ENCODE data around the gene TSPO. TPM values are rescaled to one million over a fixed set of nuclear protein-coding genes. Genes with fewer than 3 reads are reported as not detected.

Gene TSPO
- total and polyA plus RNA-seq, 2 of the 13 experiments (the other 11 are each of a cell fraction or from before 2014, with no cell fraction given), result 0.46 to 1.4 TPM

GRCh38 chr22:43163241-43163795 is 12.0 kb downstream of the TSPO start (continued):
- TF ChIP-seq ZNF407 (CRISPR knock-in tag; IDR thresholded peaks at IDR 0.05; ENCODE audit: not compliant biosample characterization), result no peak

GRCh38 chr22:43164636-43165035 is 13.3 kb downstream of the TSPO start:
- H2AFZ ChIP-seq (ENCODE audit: low read length), result no peak overlapping the region
- H3K4me3 ChIP-seq (replicated peaks in 1 of 3; ENCODE audit: insufficient read depth in 1 of 3, low read depth in 2 of 3, low read length in 3 of 3), result no peak overlapping the region
- peaks cover 5 to 13% of the 10 kb centered on the region in 2 experiments; a peak in 4 of 5 replicates for H3K27me3 ChIP-seq (ENCODE audit: control insufficient read depth in 1 of 2, insufficient read depth in 2 of 2, low read length in 2 of 2)
- no peak for TF ChIP-seq CBX1 (IDR thresholded peaks at IDR 0.05; ENCODE audit: low read depth)
- peak; percentile 34; the same call in 1 of the 2 replicates for TF ChIP-seq KDM2A (CRISPR knock-in tag; IDR thresholded peaks at IDR 0.05; ENCODE audit: borderline replicate concordance, low read depth)
- no peak for FAIRE-seq
- no TSS peak for BruUV-seq (replicated peaks)
- no peak for DNase-seq (ENCODE audit: low spot score)
- no peak overlapping the region for H3K4me2 ChIP-seq (ENCODE audit: low read depth, low read length)
- in situ Hi-C loops (cut with HindIII; ENCODE audit: extremely low pct_ligation_motif_present, low pct_unique_long_range_greater_than_20kb) (no loop called here), intact Hi-C loops (cut with micrococcal nuclease; ENCODE audit: unreplicated experiment) (no loop called here)
- no peak; the same call in 2 of the 3 replicates for ATAC-seq
- POLR2A ChIA-PET, result no interaction called here
- CTCF ChIA-PET (ENCODE audit: low intra/inter-chr PET ratio, low total read pairs), result no interaction called here
- H3K9ac ChIP-seq (ENCODE audit: insufficient read depth, low read depth, low read length), result no peak overlapping the region
- H3K36me3 ChIP-seq (replicated peaks in 1 of 2; ENCODE audit: control insufficient read depth in 1 of 2, insufficient read depth in 2 of 2, low read length in 2 of 2), result peaks cover under 1 to 4% of the 10 kb centered on the region in 2 experiments; a peak in 3 of 5 replicates
- 0 out of 2 replicates have a peak, but pooled peaks cover 8% of the 10 kb centered on the region for H3K4me1 ChIP-seq (ENCODE audit: insufficient read depth, low read length)
- no peaks in the 10 kb centered on the region for H3K79me2 ChIP-seq (ENCODE audit: insufficient read depth, low read length)
- no peaks in the 10 kb centered on the region for H4K20me1 ChIP-seq (ENCODE audit: insufficient read depth, low read length)
- no peak overlapping the region for H3K27ac ChIP-seq (ENCODE audit: extremely low read length, insufficient read depth, low read length)
- H3K9me3 ChIP-seq (ENCODE audit: low read length), result no peaks in the 10 kb centered on the region
- WGBS (ENCODE audit: low lambda C conversion rate), result 47% methylated on average over 16 of the region's 16 CpGs

Measured in HepG2 (cell line).